ENCODE results near the gene ABCB4. TPM values are rescaled to one million over a fixed set of nuclear protein-coding genes. Genes with fewer than 3 reads are reported as not detected.
A peak's percentile ranks its signal among the peaks of the same experiment; 100 is the strongest.

ABCB4 gene
- total RNA-seq, 2 experiments from 2014 or later, result not detected

DNA sequence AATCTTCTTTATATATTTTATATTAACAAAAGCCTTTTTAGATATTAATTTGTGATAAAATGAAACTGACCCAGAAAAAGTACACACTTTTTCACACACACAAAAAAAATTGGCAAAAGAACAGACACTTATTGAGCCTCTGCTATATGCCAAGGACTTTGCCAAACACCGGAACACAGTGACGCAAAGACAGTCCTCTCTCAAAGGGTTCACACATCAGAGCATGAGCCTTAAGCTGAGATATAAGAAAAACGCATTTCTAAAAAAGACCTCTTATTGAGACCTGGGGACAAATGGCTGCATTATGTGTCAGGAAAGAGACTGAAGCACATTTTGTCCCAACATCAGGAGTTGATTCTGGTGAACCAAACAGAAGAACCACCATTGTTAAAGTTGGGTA lies 24.0 kb upstream of the ABCB4 start:
- CTCF ChIA-PET, result no interaction called here

DNA sequence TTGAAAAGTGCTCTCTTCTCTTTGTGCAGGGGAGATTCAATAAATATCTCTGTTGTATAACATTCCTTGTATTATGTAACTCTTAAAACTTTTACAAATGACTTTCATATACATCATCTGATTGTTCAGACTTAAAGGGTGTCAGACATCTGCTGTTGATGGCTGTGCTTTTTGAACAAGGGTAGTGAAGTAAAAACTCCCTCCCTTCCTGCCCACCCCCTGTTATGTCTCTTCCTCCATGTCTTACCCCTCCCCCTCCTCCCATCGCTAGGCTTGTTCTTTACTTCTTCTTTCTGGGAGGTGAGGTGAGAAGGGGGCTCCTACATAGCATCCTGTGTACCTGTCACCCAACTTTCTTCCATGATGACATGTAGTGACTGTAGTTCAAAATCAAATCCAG lies 23.4 kb upstream of the ABCB4 start:
- CTCF ChIA-PET, result no interaction called here
- H3K9me3 Mint-ChIP-seq, result peaks cover 5% of the 10 kb centered on the region

More for the DNA sequence above, 24.0 kb upstream of the ABCB4 start:
- H3K27ac Mint-ChIP-seq, result no peak overlapping the region
- H3K9me3 Mint-ChIP-seq, result peaks cover 1% of the 10 kb centered on the region
- POLR2A ChIA-PET, result no interaction called here
- no peaks in the 10 kb centered on the region for H3K36me3 Mint-ChIP-seq (ENCODE audit: low read depth)
- H3K27me3 Mint-ChIP-seq, result no peaks in the 10 kb centered on the region
- H3K4me1 Mint-ChIP-seq, result no peaks in the 10 kb centered on the region
- DNase-seq, result no peak
- H3K4me3 Mint-ChIP-seq, result no peak overlapping the region

DNA sequence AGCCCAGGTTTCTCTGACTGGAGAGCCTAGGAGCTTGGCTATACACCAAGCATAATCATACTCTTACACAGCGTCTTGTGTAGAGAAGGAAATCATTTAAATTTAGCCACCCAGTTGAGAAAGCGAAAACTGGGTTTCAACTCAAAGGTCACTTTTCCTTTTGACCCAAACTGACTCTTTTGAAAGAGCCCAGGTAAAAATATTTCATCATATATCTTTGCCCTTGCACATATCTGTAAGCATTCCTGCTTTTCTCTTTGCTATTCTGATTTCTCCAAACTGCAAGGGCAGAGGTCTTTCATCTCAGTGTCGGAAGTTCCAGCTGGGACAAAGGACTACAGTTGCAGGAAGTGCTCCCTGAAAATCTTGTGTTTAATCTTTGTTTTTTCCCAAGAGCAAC lies 22.0 kb upstream of the ABCB4 start:
- no peak for DNase-seq
- Mint-ChIP-seq H3K27ac (no peak overlapping the region), H3K4me3 (no peak overlapping the region), H3K9me3 (peaks cover 5% of the 10 kb centered on the region), H3K27me3 (peaks cover 1% of the 10 kb centered on the region), H3K36me3 (ENCODE audit: low read depth) (no peaks in the 10 kb centered on the region), H3K4me1 (no peaks in the 10 kb centered on the region)
- ChIA-PET POLR2A (no interaction called here), CTCF (no interaction called here)

More for the DNA sequence above, 23.4 kb upstream of the ABCB4 start:
- Mint-ChIP-seq H3K27me3 (no peaks in the 10 kb centered on the region), H3K4me1 (no peaks in the 10 kb centered on the region), H3K4me3 (no peak overlapping the region), H3K36me3 (ENCODE audit: low read depth) (no peaks in the 10 kb centered on the region), H3K27ac (no peak overlapping the region)
- DNase-seq, result no peak
- POLR2A ChIA-PET, result no interaction called here

DNA sequence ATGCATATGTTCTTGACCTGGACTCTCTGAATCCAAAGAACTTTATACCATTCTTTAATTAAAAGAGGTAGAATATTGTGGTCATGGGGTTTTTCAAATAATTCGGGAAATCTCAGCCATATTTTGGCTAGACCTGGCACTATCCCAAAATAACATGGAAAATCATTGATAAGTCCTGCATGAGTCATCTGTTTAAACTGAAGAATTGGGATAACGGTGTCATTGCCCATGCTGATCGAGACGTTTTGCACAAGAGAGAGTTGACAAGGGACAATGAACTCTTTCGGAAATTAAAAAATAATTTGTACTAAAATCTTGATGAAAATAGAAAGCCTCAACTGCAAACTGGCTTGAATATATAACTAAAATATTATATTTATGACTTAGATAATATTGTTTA lies 19.9 kb upstream of the ABCB4 start:
- H3K36me3 Mint-ChIP-seq (ENCODE audit: low read depth), result no peaks in the 10 kb centered on the region
- no peak overlapping the region for H3K4me3 Mint-ChIP-seq
- peaks cover 5% of the 10 kb centered on the region for H3K9me3 Mint-ChIP-seq
- H3K27me3 Mint-ChIP-seq, result peaks cover 1% of the 10 kb centered on the region
- ChIA-PET CTCF (no interaction called here), POLR2A (no interaction called here)
- DNase-seq, result no peak
- H3K27ac Mint-ChIP-seq, result no peak overlapping the region
- no peaks in the 10 kb centered on the region for H3K4me1 Mint-ChIP-seq

DNA sequence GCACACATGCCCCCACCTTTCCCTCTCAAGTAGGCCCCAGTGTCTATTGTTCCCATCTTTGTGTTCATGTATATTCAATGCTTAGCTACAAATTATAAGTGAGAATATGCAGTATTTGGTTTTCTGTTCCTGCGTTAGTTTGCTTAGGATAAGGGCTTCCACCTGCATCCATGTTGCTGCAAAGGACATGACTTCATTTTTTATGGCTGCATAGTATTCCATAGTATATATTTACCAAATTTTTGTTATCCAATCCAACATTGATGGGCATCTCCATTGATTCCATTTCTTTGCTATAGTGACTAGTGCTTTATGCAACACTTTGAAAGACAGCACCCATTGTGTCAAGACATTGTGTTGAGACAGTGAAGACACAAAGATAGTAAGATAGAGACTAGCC lies 19.0 kb upstream of the ABCB4 start:
- Mint-ChIP-seq H3K9me3 (peaks cover 5% of the 10 kb centered on the region), H3K27me3 (peaks cover 1% of the 10 kb centered on the region), H3K36me3 (ENCODE audit: low read depth) (no peaks in the 10 kb centered on the region), H3K4me3 (no peak overlapping the region), H3K4me1 (no peaks in the 10 kb centered on the region), H3K27ac (no peak overlapping the region)
- DNase-seq, result no peak
- ChIA-PET CTCF (no interaction called here), POLR2A (no interaction called here)

DNA sequence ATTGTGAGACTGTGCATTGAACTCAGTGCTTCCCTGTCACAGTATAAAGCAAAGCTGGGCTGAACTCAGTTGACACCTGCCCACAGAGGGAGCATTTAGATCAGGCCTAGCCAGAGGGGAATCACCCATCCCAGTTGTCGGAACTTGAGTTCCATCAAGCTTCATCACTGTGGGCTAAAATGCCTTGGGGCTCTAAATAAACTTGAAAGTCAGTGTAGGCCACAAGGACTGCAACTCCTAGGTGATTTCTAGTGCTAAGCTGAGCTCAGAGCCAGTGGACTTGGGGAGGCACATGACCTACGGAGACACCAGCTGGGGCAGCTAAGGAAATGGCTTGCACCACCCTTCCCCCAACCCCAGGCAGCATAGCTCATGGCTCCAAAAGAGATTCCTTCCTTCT lies 7.7 kb upstream of the ABCB4 start:
- H3K4me1 Mint-ChIP-seq, result no peaks in the 10 kb centered on the region
- H3K36me3 Mint-ChIP-seq (ENCODE audit: low read depth), result no peaks in the 10 kb centered on the region
- no peak overlapping the region for H3K27ac Mint-ChIP-seq
- H3K9me3 Mint-ChIP-seq, result no peaks in the 10 kb centered on the region
- peaks cover 20% of the 10 kb centered on the region for H3K27me3 Mint-ChIP-seq
- ChIA-PET CTCF (no interaction called here), POLR2A (no interaction called here)
- DNase-seq, result no peak
- no peak overlapping the region for H3K4me3 Mint-ChIP-seq

DNA sequence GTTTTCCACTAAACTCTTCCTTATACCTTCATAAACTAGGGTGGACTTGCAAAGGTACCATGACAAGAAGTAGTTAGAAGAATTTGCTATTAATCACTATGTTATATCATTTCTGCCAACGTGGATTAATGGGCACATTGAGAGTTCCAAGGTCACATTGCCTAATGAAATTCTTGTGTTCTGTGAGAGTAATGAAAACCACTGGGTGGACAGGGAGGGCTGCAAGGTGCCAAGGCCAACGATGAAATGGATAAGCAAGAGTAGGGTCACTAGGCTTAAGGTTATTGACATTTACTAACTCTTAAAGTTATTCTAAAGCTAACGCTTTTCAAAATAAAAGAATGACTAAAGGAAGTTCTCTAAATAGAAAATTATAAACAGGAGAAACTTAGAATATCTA lies 6.6 kb upstream of the ABCB4 start:
- ChIA-PET POLR2A (no interaction called here), CTCF (no interaction called here)
- peaks cover 14% of the 10 kb centered on the region for H3K27me3 Mint-ChIP-seq
- DNase-seq, result no peak
- no peaks in the 10 kb centered on the region for H3K9me3 Mint-ChIP-seq
- H3K27ac Mint-ChIP-seq, result no peak overlapping the region
- H3K4me1 Mint-ChIP-seq, result no peaks in the 10 kb centered on the region
- H3K4me3 Mint-ChIP-seq, result no peak overlapping the region
- no peaks in the 10 kb centered on the region for H3K36me3 Mint-ChIP-seq (ENCODE audit: low read depth)

DNA sequence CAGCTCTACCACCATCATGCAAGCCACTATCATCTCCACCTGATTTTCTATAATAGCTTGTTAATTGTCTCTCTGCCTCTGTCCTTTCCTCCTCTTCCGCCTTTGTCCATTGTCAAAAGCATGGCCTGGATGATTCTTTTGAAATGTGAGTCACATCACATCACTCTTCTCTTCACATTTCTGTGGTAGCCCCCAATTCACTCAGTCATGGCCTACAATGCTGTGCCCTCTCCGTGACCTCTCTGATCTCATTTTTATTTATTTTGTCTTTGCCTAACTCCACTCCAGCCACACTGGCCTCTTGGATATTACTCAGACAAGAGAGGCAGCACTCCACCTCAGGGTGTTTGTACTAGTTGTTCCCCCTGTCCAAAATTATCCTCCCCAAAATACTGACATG lies 4.9 kb upstream of the ABCB4 start:
- no peak overlapping the region for H3K27ac Mint-ChIP-seq
- no peak for DNase-seq
- ChIA-PET POLR2A (no interaction called here), CTCF (no interaction called here)
- H3K9me3 Mint-ChIP-seq, result no peaks in the 10 kb centered on the region
- peaks cover 20% of the 10 kb centered on the region for H3K27me3 Mint-ChIP-seq
- H3K4me1 Mint-ChIP-seq, result peaks cover 2% of the 10 kb centered on the region
- H3K4me3 Mint-ChIP-seq, result no peak overlapping the region
- no peaks in the 10 kb centered on the region for H3K36me3 Mint-ChIP-seq (ENCODE audit: low read depth)

DNA sequence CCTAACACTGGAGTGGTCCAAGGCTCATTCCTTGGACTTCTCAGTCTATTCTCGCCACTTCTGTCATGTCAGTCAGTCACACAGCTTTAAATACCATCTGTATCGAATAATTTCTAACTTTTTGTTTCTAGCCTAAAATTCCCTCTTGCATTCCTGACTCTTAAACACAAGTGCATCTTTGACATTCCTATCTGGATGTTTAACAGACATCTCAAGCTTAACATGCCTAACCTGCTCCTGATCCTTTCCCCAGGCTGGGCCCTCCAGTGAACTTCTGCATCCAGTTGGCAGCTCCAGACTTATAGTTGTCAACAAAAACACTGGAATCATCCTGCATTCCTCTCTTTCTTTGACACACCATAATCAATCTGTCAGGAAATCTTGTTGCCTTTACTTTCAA lies 4.5 kb upstream of the ABCB4 start:
- peaks cover 23% of the 10 kb centered on the region for H3K27me3 Mint-ChIP-seq
- ChIA-PET CTCF (no interaction called here), POLR2A (no interaction called here)
- no peaks in the 10 kb centered on the region for H3K36me3 Mint-ChIP-seq (ENCODE audit: low read depth)
- no peaks in the 10 kb centered on the region for H3K9me3 Mint-ChIP-seq
- no peak overlapping the region for H3K27ac Mint-ChIP-seq
- H3K4me3 Mint-ChIP-seq, result no peak overlapping the region
- peaks cover 3% of the 10 kb centered on the region for H3K4me1 Mint-ChIP-seq
- no peak for DNase-seq

DNA sequence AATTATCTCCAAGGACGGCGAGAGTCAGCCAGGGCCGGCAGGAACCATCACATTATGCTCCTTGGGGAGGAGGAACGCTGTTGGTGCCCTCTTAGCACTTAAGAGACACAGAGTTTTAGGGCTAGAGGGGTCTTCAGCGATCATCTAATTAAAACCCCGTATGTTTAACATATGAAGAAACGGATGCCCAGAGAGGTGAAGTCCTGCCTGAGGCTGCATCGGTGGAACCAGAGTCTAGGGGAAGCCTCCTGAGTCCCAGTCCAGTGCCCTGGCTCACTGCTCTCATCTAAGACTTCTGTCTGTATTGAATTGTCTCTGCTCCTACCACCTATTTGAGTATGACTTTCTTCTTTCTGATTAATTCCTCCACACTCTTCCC lies 688 bp upstream of the ABCB4 start:
- CTCF ChIA-PET, result no interaction called here
- Mint-ChIP-seq H3K9me3 (no peaks in the 10 kb centered on the region), H3K27ac (no peak overlapping the region), H3K4me1 (peaks cover 8% of the 10 kb centered on the region), H3K27me3 (peaks cover 36% of the 10 kb centered on the region), H3K36me3 (ENCODE audit: low read depth) (no peaks in the 10 kb centered on the region), H3K4me3 (no peak overlapping the region)
- no peak for DNase-seq
- POLR2A ChIA-PET, result no interaction called here

DNA sequence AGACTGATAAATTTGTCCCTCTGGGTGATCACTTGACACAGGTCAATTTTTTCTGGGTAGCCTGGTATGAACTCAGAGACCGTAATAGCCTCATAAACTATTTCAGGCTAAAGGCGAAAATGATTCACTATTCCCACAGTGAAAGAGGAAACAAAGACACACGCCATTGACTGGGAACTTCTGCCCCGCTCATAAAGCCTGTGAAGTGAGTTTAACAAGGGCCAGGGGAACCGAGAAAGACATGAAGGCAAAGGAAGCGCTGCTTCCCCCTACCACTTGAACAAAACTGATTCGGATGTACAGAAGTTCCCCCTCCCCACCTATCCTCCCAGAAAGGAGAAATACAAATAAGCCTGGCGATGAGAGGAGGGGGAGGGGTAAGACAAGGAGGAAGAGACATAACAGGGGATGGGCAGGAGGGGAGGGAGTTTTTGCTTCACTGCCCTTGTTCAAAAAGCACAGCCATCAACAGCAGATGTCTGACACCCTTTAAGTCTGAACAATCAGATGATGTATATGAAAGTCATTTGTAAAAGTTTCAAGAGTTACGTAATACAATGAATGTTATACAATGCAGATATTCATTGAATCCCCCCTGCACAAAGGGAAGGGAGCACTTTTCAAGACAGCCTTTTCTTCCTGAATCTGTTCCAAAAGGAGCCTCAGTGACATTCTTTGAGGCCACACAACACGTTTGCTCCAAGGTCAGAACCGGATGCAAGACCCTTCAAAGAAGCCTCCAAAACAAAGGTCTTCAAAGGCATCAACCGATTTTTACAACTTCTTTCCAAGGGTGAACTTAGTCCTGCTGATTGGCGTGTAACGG lies 734 bp downstream of the ABCB4 start:
- Mint-ChIP-seq H3K9me3 (no peaks in the 10 kb centered on the region), H3K27me3 (peaks cover 37% of the 10 kb centered on the region), H3K27ac (no peak overlapping the region), H3K36me3 (ENCODE audit: low read depth) (no peaks in the 10 kb centered on the region), H3K4me1 (peaks cover 8% of the 10 kb centered on the region), H3K4me3 (peak overlapping the region; percentile 14)
- ChIA-PET CTCF (no interaction called here), POLR2A (no interaction called here)
- DNase-seq, result no peak

DNA sequence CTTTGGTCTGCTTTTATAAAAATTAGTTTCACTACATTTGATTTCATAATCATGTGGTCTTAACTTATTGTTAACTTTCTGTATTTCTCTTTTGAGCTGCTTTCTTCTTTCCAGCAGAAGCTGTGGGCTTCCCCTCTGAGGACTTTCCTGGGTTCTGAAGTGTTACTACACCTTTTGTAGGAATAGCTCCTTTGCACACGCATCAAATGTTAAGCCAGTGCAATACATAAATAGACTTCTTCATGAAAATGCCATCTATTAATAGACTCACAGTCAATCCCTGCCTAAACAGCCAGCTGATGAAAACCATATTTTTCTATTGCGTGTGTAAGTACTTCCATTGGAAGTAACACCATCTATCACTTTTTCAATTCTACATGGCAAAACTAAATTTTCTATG lies 1.5 kb downstream of the ABCB4 start:
- Mint-ChIP-seq H3K9me3 (no peaks in the 10 kb centered on the region), H3K27me3 (peaks cover 37% of the 10 kb centered on the region), H3K36me3 (ENCODE audit: low read depth) (no peaks in the 10 kb centered on the region), H3K4me3 (no peak overlapping the region), H3K27ac (no peak overlapping the region), H3K4me1 (peaks cover 8% of the 10 kb centered on the region)
- ChIA-PET CTCF (no interaction called here), POLR2A (no interaction called here)
- no peak for DNase-seq

DNA sequence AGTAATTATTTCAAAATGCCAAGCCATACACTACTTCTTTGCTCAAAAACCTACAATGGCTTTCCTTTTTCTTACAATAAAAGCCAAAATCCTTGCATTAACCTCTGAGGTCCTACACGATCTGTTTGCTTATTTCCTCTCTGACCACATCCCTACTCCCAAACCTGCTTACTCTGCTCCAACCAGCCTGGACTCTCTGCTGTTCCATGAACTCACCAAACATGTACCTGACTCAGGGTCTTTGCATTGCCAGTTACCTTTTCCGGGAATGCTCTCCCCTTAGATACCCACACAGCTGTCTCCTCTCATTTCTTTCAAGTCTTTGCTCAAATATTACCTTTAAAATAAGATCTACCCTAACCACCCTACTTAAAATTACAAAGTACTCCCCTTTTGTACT lies 2.3 kb downstream of the ABCB4 start:
- Mint-ChIP-seq H3K9me3 (no peaks in the 10 kb centered on the region), H3K4me1 (peaks cover 8% of the 10 kb centered on the region), H3K36me3 (ENCODE audit: low read depth) (no peaks in the 10 kb centered on the region), H3K27me3 (peaks cover 37% of the 10 kb centered on the region), H3K27ac (no peak overlapping the region), H3K4me3 (no peak overlapping the region)
- DNase-seq, result no peak
- POLR2A ChIA-PET, result no interaction called here
- CTCF ChIA-PET, result no interaction called here

DNA sequence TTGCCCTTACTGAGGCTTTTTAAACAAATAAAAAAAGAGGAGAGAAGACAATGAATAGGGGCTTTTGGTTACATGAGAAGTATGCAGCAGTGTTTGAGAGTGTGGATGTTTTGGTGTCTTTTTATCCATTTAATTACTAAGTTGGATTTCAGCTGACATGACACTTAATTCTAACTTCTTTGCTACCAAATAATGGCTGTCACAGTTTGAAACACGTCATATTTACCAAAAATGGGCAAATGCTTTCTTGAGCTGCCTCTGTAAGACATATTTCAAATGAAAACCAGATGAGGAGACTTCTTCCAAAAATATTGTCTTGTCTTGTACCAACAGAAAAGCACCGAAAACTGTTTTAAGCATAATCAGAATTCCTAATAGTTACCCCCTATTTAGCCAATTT lies 4.0 kb downstream of the ABCB4 start:
- no peaks in the 10 kb centered on the region for H3K36me3 Mint-ChIP-seq (ENCODE audit: low read depth)
- H3K27ac Mint-ChIP-seq, result no peak overlapping the region
- no peak overlapping the region for H3K4me3 Mint-ChIP-seq
- ChIA-PET CTCF (no interaction called here), POLR2A (no interaction called here)
- no peaks in the 10 kb centered on the region for H3K9me3 Mint-ChIP-seq
- H3K4me1 Mint-ChIP-seq, result peaks cover 8% of the 10 kb centered on the region
- no peak for DNase-seq
- peaks cover 36% of the 10 kb centered on the region for H3K27me3 Mint-ChIP-seq

Data from activated CD4-positive, alpha-beta memory T cell treated with anti-CD3 and anti-CD28 coated beads, Interleukin-2, amount 10 ng/mL, durations not matched to agents 7 days and 5 days (primary cell).